Measurements from ENCODE around the gene CCDC167. TPM values are rescaled to one million over a fixed set of nuclear protein-coding genes. Genes with fewer than 3 reads are reported as not detected.
A peak's percentile ranks its signal among the peaks of the same experiment; 100 is the strongest.

CCDC167 gene
- total RNA-seq, 1 donor from 2014 or later, result 35.7 TPM

DNA sequence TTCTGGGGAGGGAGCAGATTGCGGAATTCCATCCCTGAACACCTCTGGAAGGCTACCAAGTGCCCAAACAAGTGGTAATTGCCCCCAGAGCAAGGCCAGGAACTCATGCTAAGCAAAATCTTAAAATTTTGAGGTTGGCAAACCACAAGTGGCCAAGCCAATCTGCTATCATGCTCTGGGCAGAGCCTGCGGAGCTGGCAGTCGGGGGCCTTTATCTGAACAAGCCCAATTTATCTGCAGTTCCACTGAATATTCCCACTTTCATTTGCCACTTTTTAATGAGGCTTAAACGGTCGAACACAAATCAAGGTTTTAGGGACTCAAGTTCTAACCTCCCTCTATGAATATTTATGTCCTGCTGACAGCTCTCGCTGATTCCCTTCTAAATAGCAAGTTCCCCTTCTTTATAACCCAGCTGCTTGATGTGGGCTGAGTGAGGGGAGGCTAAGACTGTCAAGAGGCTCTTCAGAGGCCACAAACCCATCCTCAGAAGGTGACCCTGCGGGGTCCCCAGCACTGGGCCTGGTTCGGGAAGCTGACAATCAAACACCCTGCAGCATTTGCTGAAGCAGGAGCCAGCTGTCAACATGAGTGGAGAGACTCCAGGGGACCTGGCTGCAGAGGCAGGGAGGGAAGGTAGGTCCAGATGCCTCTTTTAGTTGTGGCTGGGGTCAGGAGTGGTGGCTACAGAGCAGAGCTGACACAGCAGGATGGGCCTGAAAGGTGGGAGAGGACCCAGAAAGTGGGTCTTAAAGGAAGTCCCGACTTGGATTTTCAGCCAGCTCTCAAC is 11.9 kb downstream of the CCDC167 start:
- DNase-seq, result no peak

DNA sequence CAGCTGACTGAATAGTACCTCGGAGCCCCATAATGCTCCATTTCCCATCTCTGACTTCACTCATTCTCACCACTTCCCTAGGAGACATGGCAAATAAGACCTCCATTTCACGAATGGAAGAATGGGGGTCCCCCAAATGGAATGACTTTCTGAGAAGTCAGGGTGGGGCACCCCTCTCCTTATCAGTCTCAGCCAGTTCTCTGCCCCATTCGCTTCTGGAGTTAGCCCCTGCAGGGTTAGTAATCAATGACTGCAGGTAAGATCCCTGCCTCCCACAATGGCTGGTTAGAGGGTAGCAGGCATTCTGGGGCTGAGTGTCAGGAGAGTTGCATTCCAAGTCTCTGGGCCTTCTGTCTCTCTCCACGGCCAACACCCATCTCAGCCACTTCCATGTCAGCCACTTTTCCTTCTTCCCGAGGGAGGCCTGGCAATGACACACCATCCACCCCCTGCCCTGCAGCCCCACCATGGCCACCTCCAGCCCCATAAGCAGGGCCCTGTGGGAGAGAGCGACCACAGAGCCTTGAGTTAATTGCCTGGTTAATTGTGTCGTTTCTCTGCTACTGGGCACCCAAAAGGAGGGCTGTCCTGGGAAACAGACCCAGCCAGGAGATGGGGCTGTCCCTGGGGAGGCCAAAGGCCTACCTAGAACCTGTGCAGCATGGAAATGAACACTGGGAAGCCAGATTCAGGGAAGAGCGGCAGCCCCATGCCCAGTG is 13.4 kb downstream of the CCDC167 start:
- no peak for DNase-seq

- no peak for DNase-seq
Measured at GRCh38 chr6:37485291-37485702, 14.4 kb downstream of the CCDC167 start.

DNA sequence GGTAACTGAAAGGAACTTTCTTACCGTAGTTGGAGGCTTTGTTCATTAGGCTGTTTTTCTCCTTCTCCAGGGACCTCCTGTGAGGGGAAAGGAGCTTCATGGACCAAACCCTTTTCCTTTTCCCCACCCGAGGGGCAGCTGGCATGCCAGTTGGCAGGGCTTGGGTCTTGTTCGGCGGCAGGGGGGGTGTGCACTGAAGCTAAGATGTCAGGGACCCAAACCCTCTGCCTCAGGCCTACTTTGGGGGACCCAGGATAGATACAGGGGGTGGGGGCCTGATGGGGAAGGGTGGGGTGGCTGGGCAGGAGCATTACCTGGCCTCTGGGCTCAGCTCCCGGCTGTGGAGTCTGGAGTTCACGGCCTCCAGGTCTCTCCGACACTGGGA is 14.9 kb downstream of the CCDC167 start:
- DNase-seq, result no peak

GRCh38 chr6:37483917-37484785 is 15.5 kb downstream of the CCDC167 start:
- DNase-seq, result peak; percentile 70

DNA sequence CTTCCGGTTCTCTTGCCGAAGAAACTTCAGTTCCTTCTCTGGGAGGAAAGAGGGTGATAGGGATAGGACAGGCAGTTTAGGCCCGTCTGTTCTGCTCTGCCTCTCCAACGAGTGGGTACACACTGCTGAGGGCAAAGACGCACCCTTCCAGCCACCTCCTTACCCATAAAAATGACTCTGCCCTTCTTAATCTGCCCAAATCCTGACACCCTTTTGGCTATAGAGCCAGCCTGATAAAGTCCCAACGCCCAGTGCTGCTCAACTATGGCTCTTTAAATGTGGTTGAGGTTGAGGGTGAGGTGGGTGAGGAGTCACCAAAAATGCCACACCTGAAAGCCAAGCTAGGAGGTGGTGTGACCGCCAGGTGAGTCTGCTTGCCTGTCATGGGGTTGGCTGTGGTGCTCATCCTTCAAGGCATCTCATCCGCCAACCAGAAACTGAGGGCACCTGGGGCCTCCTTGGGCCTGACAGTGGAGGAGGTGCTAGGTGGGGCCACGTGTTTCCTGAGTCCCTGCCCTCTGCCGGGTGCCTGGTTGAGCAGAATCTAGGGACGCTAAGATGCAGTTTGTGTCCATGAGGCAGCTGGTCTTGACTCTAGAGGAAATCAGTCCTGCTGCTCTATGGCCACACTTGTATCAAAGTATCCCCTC is 16.3 kb downstream of the CCDC167 start:
- no peak for DNase-seq

GRCh38 chr6:37482606-37483251 is 17.0 kb downstream of the CCDC167 start:
- no peak for DNase-seq

- no peak for DNase-seq
Measured at GRCh38 chr6:37481711-37482605, 17.7 kb downstream of the CCDC167 start.

DNA sequence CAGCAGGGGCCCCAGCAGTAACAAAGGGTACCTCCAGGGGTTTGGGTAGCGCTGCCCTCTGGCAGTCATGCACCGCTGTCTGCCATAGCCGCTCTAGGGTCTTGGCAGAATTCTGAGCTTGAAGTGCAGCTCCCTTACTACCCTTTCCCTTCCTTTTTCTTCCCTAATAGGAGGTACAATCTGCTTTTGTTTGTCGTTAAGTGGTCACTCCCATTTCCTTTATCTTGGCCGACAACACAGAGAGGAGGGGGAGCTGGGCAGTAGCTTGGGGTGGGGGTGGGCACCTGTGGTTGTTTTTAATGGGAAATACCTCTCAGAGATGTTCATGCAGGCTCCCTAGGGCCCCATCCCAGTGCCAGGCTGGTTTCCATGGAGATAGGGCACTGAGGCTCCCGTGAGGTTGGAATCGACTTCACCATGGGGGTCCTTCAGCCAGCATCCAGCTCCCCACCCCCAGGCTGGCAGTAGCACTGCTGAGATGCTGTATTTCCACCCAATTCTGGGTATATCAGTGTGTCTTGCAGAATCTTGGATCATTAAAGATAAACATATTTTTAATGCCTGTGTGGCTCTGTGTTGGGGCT is 18.6 kb downstream of the CCDC167 start:
- DNase-seq, result no peak

- no peak for DNase-seq
Measured at GRCh38 chr6:37480118-37480736, 19.5 kb downstream of the CCDC167 start.

DNA sequence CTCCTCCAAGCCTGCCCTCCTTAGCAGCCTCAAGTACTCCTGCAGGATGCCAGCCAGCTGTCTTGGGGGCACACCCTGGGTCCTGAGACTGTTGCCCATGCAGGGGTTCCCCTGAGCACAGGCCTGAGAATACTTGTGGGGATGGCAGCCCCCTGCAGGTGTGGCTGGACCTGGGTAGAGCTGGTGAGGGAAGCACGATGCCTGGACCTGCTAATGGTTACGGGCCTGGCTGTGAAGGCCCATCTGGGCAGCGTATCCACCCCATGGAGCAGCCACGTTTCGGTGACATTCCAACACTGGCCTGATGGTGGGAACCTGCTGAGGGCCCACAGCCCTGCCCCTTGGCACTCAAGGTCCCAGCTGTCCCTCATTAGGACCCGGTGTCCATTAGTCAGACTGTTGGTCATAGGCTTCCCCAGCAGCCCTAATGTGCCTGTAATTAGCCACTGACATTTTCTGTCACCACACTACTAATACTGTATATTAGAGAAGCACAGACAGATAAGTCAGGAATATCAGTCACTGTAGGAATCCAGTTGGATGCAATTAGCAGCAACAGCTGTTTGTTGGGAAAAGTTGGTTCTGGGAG is 20.3 kb downstream of the CCDC167 start:
- DNase-seq, result no peak

DNA sequence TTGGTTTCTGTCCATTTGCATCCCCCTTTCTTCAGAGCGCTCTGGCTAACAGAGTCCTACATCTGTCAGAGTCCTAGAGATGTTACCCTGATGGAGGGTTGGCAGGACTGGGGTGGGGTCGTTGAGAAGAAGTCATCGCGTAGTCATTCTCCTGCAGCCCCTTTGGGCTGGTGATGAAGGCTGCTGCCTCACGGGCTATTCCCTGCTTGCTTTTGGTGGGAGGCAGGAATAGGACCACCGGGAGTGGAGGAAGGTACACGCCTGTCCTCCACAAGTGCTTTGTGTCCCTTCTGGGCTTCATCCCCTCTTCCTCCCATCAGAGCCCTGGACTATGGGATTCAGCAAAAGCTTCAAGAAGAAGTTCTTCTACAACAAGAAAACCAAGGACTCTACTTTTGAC is 20.9 kb downstream of the CCDC167 start:
- DNase-seq, result no peak

- DNase-seq, result no peak
Measured at GRCh38 chr6:37477656-37478435, 21.8 kb downstream of the CCDC167 start.

GRCh38 chr6:37477191-37477590 is 22.5 kb downstream of the CCDC167 start:
- DNase-seq, result no peak

- no peak for DNase-seq
Measured at GRCh38 chr6:37474316-37474715, 25.4 kb downstream of the CCDC167 start.

- DNase-seq, result peak; percentile 23
Measured at GRCh38 chr6:37473364-37474095, 26.2 kb downstream of the CCDC167 start.

- no peak for DNase-seq
Measured at GRCh38 chr6:37467718-37468117, 32.0 kb downstream of the CCDC167 start.

GRCh38 chr6:37463110-37463509 is 36.6 kb downstream of the CCDC167 start:
- no peak for DNase-seq
